Measurements from ENCODE around the gene PHETA2.

GRCh38 chr22:42077486-42078125 is 3.6 kb downstream of the PHETA2 start:
- TF ChIP-seq CTCF (IDR thresholded peaks at IDR 0.05) = no peak
- no peak for TF ChIP-seq POLR2A (IDR thresholded peaks at IDR 0.05)
- TF ChIP-seq POLR2AphosphoS5 (IDR thresholded peaks at IDR 0.05) = no peak
